ENCODE measurements around the gene USP49. TPM values are rescaled to one million over a fixed set of nuclear protein-coding genes. Genes with fewer than 3 reads are reported as not detected.

The USP49 gene
- total and polyA plus RNA-seq, 2 of the 13 experiments (the other 11 are each of a cell fraction or from before 2014, with no cell fraction given): 2.9 to 4.3 TPM

- no peak for FAIRE-seq
- POLR2A ChIA-PET: no interaction called here
- no peak overlapping the region for H3K4me2 ChIP-seq (ENCODE audit: low read depth, low read length)
Measured at GRCh38 chr6:41881506-41881905, 13.7 kb downstream of the USP49 start.

GRCh38 chr6:41878961-41879405, 16.2 kb downstream of the USP49 start:
- no peak overlapping the region for H3K9ac ChIP-seq (ENCODE audit: insufficient read depth, low read depth, low read length)
- intact Hi-C loops (cut with micrococcal nuclease; ENCODE audit: unreplicated experiment) (no loop called here), in situ Hi-C loops (cut with HindIII; ENCODE audit: extremely low pct_ligation_motif_present, low pct_unique_long_range_greater_than_20kb) (no loop called here)
- ATAC-seq (no peak), FAIRE-seq (no peak), DNase-seq (ENCODE audit: low spot score) (peak; percentile 18)
- H3K4me3 ChIP-seq (replicated peaks in 1 of 3; ENCODE audit: insufficient read depth in 1 of 3, low read depth in 2 of 3, low read length in 3 of 3): no peak overlapping the region
- peaks cover 29% of the 10 kb centered on the region for H3K4me1 ChIP-seq (ENCODE audit: insufficient read depth, low read length)
- ChIA-PET CTCF (ENCODE audit: low intra/inter-chr PET ratio, low total read pairs) (no interaction called here), POLR2A (no interaction called here)
- no TSS peak for BruUV-seq (replicated peaks)
- H3K27me3 ChIP-seq (ENCODE audit: control insufficient read depth in 1 of 2, insufficient read depth in 2 of 2, low read length in 2 of 2): no peaks in the 10 kb centered on the region
- H3K27ac ChIP-seq (ENCODE audit: extremely low read length, insufficient read depth, low read length): no peak overlapping the region
- H3K4me2 ChIP-seq (ENCODE audit: low read depth, low read length): no peak overlapping the region
- H2AFZ ChIP-seq (ENCODE audit: low read length): no peak overlapping the region
- no peaks in the 10 kb centered on the region for H3K9me3 ChIP-seq (ENCODE audit: low read length)
- no peaks in the 10 kb centered on the region for H4K20me1 ChIP-seq (ENCODE audit: insufficient read depth, low read length)
- 40% methylated on average over 5 of the region's 5 CpGs for WGBS (ENCODE audit: low lambda C conversion rate)
- no peaks in the 10 kb centered on the region for H3K79me2 ChIP-seq (ENCODE audit: insufficient read depth, low read length)
- no peaks in the 10 kb centered on the region for H3K36me3 ChIP-seq (replicated peaks in 1 of 2; ENCODE audit: control insufficient read depth in 1 of 2, insufficient read depth in 2 of 2, low read length in 2 of 2)
- TF ChIP-seq PLRG1 (conservative IDR thresholded peaks at IDR 0.05): no peak
- peak; percentile 47; the same call in 1 of the 2 replicates for TF ChIP-seq TARDBP (CRISPR knock-in tag; IDR thresholded peaks at IDR 0.05)
- TF ChIP-seq HOXA3 (CRISPR knock-in tag; IDR thresholded peaks at IDR 0.05): peak; percentile 17; the same call in 1 of the 2 replicates
- no peak for TF ChIP-seq MAF1 (CRISPR knock-in tag; IDR thresholded peaks at IDR 0.05; ENCODE audit: borderline replicate concordance)
- 0 out of 2 replicates have a peak, but pooled peaks have one; percentile 12 for TF ChIP-seq ARID5B (CRISPR knock-in tag; IDR thresholded peaks at IDR 0.05)
- TF ChIP-seq NFKBIZ (CRISPR knock-in tag; IDR thresholded peaks at IDR 0.05): no peak
- TF ChIP-seq ZNF431 (CRISPR knock-in tag; IDR thresholded peaks at IDR 0.05; ENCODE audit: borderline replicate concordance, low read depth): no peak
- TF ChIP-seq ZBTB7B (CRISPR knock-in tag; IDR thresholded peaks at IDR 0.05): 0 out of 2 replicates have a peak, but pooled peaks have one; percentile 42
- TF ChIP-seq BCL6 (CRISPR knock-in tag; IDR thresholded peaks at IDR 0.05): 0 out of 2 replicates have a peak, but pooled peaks have one; percentile 28
- TF ChIP-seq CEBPG (CRISPR knock-in tag; IDR thresholded peaks at IDR 0.05): peak; percentile 77
- TF ChIP-seq KDM1A (CRISPR knock-in tag; IDR thresholded peaks at IDR 0.05): peak; percentile 67; the same call in 1 of the 2 replicates
- 0 out of 2 replicates have a peak, but pooled peaks have one; percentile 14 for TF ChIP-seq CHD4 (IDR thresholded peaks at IDR 0.05; ENCODE audit: borderline replicate concordance, low read length)
- peak; percentile 87 for TF ChIP-seq ZMYM3 (CRISPR knock-in tag; IDR thresholded peaks at IDR 0.05)
- peak; percentile 52; the same call in 1 of the 2 replicates for TF ChIP-seq POGZ (CRISPR knock-in tag; IDR thresholded peaks at IDR 0.05)

More at GRCh38 chr6:41881506-41881905, 13.7 kb downstream of the USP49 start:
- H3K9me3 ChIP-seq (ENCODE audit: low read length): no peaks in the 10 kb centered on the region
- no peaks in the 10 kb centered on the region for H3K36me3 ChIP-seq (replicated peaks in 1 of 2; ENCODE audit: control insufficient read depth in 1 of 2, insufficient read depth in 2 of 2, low read length in 2 of 2)
- no peak for ATAC-seq
- intact Hi-C loops (cut with micrococcal nuclease; ENCODE audit: unreplicated experiment): no loop called here
- no peaks in the 10 kb centered on the region for H3K79me2 ChIP-seq (ENCODE audit: insufficient read depth, low read length)
- CTCF ChIA-PET (ENCODE audit: low intra/inter-chr PET ratio, low total read pairs): no interaction called here
- no peak for DNase-seq (ENCODE audit: low spot score)
- no peak overlapping the region for H3K9ac ChIP-seq (ENCODE audit: insufficient read depth, low read depth, low read length)
- no peaks in the 10 kb centered on the region for H4K20me1 ChIP-seq (ENCODE audit: insufficient read depth, low read length)
- no peaks in the 10 kb centered on the region for H3K27me3 ChIP-seq (ENCODE audit: control insufficient read depth in 1 of 2, insufficient read depth in 2 of 2, low read length in 2 of 2)
- BruUV-seq (replicated peaks): no TSS peak
- peaks cover 30% of the 10 kb centered on the region for H3K4me1 ChIP-seq (ENCODE audit: insufficient read depth, low read length)
- no peak overlapping the region for H3K4me3 ChIP-seq (replicated peaks in 1 of 3; ENCODE audit: insufficient read depth in 1 of 3, low read depth in 2 of 3, low read length in 3 of 3)
- WGBS (ENCODE audit: low lambda C conversion rate): 98% methylated on average over 1 of the region's 1 CpG
- H3K27ac ChIP-seq (ENCODE audit: extremely low read length, insufficient read depth, low read length): no peak overlapping the region
- no peak overlapping the region for H2AFZ ChIP-seq (ENCODE audit: low read length)
- TF ChIP-seq ATF7 (IDR thresholded peaks at IDR 0.05) (peak; percentile 77), ATF7 (CRISPR knock-in tag; IDR thresholded peaks at IDR 0.05) (no peak), ZSCAN21 (CRISPR knock-in tag; IDR thresholded peaks at IDR 0.05; ENCODE audit: borderline replicate concordance) (no peak), CREB1 (IDR thresholded peaks at IDR 0.05) (0 out of 2 replicates have a peak, but pooled peaks have one; percentile 18), CREB1 (CRISPR knock-in tag; IDR thresholded peaks at IDR 0.05) (no peak)
- in situ Hi-C loops (cut with HindIII; ENCODE audit: extremely low pct_ligation_motif_present, low pct_unique_long_range_greater_than_20kb): no loop called here
